Measurements from ENCODE around the gene PLCZ1.

PLCZ1 gene

DNA sequence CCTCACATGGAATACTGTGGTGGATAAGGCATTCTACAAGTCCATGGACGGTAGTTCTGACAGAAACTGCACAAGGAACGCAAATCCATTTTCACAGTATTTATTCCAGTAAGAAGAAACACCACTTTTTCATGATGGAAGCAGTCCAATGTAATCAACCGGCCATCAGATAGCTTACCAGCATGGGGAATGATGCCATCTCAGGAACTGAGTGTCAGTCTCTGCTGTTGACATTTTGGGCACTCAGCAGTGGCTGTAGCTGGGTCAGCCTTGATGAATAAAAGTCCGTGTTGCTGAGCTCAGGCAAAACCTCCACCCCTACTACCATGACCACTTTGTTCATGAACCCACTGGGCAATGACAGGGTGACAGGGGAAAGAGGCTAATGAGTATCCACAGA, 103.4 kb downstream of the PLCZ1 start:
- no peak overlapping the region for H3K4me3 ChIP-seq (ENCODE audit: low read depth, low read length)
- no peak for DNase-seq (ENCODE audit: low read depth)
- TF ChIP-seq, protein P1, sequence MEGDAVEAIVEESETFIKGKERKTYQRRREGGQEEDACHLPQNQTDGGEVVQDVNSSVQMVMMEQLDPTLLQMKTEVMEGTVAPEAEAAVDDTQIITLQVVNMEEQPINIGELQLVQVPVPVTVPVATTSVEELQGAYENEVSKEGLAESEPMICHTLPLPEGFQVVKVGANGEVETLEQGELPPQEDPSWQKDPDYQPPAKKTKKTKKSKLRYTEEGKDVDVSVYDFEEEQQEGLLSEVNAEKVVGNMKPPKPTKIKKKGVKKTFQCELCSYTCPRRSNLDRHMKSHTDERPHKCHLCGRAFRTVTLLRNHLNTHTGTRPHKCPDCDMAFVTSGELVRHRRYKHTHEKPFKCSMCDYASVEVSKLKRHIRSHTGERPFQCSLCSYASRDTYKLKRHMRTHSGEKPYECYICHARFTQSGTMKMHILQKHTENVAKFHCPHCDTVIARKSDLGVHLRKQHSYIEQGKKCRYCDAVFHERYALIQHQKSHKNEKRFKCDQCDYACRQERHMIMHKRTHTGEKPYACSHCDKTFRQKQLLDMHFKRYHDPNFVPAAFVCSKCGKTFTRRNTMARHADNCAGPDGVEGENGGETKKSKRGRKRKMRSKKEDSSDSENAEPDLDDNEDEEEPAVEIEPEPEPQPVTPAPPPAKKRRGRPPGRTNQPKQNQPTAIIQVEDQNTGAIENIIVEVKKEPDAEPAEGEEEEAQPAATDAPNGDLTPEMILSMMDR (IDR thresholded peaks at IDR 0.05; ENCODE audit: low read depth, low read length, missing control alignments) = no peak
